G401.6 (cell line): ENCODE results near the gene SNAPIN.
"Not testable (repeated sequence)": the region's sequence is repeated elsewhere in the genome, so short reads cannot be mapped to it uniquely, and the experiment has no call there.

Source experiments
- FAIRE-seq: peaks from 2 replicates; lab custom pipeline; 2012; peaks lifted over from hg19 to GRCh38; lab: Jason Lieb, UNC

Gene SNAPIN

GRCh38 chr1:153647346-153647714 is 11.2 kb upstream of the SNAPIN start:
- no peak for FAIRE-seq

- no peak for FAIRE-seq
Observed at GRCh38 chr1:153648000-153648643, 10.4 kb upstream of the SNAPIN start.

DNA sequence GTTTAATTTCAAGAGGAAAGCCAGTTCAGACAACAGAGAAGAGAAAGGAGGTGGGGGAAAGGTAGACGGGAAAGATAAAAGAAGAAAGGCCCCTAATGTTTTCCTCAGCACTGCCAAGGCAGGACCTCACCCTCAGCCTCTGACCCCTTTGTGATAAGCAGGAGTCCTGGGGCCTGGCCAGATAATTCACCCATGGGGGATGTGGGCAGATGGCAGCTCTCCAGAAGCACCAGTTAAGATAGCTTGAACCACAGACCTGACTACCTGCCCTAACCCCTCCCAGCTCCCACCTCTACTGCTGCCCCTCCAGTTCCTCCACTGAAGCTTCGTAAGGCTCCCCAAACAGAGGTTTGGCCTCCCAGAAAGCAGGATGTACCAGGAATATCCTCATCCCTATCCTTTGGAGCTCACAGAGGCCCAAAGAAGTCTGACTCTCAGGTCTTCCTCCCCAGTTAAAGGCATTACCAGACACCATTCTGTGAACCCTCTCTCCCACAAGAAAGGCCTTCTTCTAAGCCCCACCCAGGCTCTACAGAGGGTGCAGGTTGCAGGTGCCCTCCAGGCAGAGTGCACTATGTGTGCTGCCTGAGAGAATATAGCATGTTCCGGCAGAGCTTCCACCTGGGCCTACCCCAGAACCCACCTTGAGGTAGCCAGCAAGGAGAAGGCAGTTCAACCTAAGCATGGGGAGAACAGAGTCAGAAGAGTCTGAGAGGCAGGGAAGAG is 9.2 kb upstream of the SNAPIN start:
- FAIRE-seq: no peak

DNA sequence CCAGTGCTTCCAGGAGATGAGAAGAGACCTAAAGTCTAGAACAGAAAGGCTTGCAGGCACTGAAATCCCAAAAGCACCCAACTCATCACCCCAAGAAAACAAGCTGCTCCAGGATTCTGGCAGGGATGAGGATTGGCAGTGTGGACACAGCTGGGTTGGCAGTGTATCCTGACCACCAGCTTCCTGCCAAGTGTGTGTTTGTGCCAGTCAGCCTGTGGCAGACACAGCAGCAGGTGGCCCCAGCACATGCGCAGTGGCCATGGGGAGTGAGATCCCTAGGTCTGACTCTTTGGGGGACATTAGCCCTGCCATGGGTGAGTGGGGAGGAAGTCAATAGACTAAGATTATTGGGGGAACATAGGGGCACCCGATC is 8.7 kb upstream of the SNAPIN start:
- no peak for FAIRE-seq

DNA sequence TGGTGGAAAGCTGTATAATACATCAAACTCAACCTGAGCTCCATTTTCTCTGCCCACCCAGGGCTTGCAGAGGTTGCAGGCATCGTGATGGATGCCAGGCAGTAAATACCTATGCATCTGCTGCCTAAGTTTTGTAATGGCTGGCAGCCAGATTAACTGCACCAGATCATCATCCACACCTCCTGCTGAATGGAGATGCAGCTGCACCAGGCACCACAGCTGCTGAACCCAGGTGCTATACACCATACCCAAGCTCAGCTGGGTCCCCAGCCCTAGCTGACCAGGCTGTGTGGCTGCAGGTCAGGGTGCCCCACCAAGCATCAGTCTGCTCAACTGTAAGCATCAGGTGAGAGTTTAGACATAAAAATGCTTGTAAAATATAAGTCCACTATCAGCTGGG is 6.7 kb upstream of the SNAPIN start:
- no peak for FAIRE-seq

- FAIRE-seq: no peak
Observed at GRCh38 chr1:153652805-153653500, 5.5 kb upstream of the SNAPIN start.

GRCh38 chr1:153655333-153655732 is 3.2 kb upstream of the SNAPIN start:
- no peak for FAIRE-seq

GRCh38 chr1:153659175-153659534 is 652 bp downstream of the SNAPIN start:
- no peak for FAIRE-seq

GRCh38 chr1:153659656-153660055 is 1.2 kb downstream of the SNAPIN start:
- FAIRE-seq: no peak

DNA sequence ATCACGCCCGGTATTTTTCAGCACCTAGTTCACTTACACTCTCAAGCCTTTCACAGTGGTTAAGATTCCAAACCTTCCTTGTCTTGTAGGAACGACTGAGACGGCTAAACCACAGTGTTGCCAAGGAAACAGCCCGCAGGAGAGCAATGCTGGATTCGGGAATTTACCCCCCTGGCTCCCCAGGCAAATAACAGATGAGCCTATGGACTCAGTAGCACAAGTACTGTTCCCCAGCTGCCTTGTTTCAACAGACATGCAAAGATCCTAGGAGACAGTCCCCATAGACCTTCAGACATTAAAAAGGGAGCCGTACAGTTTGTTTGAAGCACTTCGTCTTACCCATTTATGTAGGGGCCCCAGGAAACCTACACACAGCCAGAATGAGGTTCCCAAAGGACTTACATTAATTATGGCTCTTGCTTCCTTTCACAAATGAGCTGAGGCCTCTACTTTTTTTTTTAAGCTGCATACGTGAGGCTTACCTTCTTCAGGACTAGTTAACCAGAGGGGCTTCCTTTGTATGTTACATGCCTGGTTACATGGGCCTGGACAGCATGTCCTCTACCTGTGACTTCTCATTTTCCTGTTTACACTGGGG is 2.7 kb downstream of the SNAPIN start:
- FAIRE-seq: peak; percentile 84

DNA sequence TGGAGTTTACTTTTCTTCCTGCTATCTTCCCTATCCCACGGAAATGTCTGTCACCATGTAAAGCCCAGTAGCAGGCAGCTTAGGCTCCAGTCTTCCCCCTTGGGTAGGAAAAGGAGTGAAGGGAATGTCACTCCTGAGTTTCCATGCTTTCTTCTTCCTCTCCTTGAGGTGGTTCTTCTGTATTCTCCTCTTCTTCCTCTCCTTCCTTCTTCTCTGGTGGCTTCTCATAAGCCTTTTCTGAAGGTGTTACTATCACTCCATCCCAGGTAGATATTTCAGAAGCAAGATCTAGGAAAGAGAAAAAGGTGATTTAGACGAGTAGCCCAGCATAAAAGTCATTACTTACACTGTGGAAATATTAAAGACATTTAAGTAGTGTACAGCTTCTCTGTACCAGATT is 3.8 kb downstream of the SNAPIN start:
- no peak for FAIRE-seq

DNA sequence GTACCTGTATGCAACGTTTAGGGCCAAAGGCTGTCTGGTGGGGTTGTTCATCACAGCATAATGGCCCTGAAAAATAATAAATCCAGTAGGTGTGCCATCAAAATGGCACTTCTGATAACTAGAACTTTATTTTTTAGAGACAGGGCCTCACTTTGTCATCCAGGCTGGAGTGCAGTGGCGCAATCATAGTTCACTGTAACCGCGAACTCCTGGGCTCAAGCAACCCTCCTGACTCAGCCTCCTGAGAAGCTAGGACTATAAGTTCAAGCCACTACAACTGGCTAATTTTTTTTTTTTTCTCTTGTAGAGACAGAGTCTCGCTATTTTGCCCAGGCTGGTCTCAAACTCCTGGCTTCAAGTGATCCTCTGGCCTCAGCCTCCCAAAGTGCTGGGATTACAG is 4.7 kb downstream of the SNAPIN start:
- no peak for FAIRE-seq

GRCh38 chr1:153667439-153667838 is 8.9 kb downstream of the SNAPIN start:
- no peak for FAIRE-seq

DNA sequence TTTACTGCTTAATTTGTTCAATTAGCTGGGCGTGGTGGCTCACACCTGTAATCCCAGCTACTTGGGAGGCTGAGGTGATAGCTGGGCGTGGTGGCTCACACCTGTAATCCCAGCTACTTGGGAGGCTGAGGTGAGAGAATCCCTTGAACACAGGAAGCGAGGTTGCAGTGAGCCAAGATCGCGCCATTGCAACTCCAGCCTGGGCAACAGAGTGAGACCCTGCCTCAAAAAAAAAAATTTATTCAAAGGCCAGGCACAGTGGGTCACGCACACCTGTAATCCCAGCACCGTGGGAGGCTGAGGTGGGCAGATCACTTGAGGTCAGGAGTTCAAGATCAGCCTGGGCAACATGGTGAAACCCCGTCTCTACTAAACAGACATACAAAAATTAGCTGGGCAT is 10.2 kb downstream of the SNAPIN start:
- FAIRE-seq: not testable (repeated sequence)

DNA sequence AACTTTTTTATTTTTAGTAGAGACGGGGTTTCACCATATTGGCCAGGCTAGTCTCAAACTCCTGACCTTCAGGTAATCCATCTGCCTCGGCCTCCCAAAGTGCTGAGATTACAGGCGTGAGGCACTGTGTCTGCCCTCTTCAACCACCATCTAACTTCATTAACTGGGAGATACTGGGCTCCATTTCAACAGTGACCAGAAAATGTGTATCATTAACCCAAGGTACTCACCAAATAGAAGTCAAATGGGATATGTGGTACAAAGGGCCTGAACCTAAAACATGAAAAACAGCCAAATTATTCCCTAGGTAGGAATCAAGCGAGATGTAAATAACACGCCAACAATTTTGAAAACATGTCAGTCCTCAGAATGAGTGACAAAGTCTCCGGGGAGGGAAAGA is 11.1 kb downstream of the SNAPIN start:
- FAIRE-seq: no peak

GRCh38 chr1:153670257-153670858 is 11.9 kb downstream of the SNAPIN start:
- no peak for FAIRE-seq

DNA sequence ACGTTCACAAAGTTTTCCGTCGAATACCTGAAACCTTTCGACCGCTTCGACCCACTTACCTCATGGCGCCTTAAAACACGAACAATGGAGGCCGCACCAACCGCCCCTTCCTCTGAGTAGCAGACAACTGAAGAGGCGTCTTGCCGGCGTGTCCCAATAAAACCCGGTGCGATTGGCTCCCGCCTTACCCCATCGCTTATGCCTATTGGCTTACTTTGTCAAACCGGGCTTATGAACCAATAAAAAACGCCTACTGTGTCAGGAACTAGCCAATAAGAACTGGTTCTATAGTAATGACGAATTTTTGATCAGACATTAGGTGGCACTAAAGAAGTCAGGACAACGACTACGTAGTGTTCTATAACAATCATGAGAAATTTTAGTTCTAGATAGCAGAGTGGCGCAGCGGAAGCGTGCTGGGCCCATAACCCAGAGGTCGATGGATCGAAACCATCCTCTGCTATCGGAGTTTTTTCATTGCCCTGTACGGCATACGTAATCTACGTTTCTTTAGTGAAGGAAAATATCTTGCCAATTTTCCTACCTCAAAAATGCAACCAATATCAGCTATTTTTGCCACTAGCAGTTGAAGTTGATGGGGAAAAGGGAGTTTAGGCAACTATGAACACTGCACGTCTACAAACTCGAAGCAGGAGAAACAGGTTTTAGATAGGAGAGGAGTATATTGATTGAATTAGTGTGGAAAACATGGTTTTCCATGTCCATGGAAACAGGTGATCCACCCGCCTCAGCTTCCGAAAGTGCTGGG is 12.5 kb downstream of the SNAPIN start, which contains the start of gene ILF2:
Gene ILF2, minus strand, starts transcription at position 135 of the 769 bp plus-strand sequence. Its CDS starts 71 bp downstream, at position 64.
- peak; percentile 99 for FAIRE-seq

DNA sequence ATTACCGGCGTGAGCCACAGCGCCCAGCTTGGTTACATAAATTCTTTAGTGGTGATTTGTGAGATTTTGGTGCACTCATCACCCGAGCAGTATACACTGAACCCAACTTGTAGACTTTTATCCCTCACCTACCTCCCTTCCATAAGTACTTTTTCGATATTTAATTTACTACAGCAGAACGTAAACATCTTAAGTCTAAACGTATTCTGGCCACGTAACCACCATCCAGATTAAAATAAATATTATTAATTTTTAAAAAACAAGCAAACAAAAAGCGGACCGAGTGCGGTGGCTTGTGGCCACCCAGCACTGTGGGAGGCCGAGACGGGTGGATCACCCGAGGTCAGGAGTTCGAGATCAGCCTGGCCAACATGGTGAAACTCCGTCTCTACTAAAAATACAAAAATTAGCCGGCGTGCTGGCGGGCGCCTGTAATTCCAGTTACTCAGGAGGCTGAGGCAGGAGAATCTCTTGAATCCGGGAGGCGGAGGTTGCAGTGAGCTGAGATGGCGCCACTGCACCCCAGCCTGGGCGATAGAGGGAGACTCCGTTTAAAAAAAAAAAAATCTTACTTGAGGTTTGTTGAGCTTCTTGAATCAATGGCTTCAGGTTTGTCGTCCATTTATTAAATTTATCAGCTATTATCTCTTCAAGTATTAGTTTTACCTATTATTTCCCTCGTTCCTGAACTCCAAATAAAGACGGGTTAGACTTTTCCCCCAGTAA is 13.3 kb downstream of the SNAPIN start:
- not testable (repeated sequence) for FAIRE-seq

- no peak for FAIRE-seq
Observed at GRCh38 chr1:153673511-153673910, 15.0 kb downstream of the SNAPIN start.

DNA sequence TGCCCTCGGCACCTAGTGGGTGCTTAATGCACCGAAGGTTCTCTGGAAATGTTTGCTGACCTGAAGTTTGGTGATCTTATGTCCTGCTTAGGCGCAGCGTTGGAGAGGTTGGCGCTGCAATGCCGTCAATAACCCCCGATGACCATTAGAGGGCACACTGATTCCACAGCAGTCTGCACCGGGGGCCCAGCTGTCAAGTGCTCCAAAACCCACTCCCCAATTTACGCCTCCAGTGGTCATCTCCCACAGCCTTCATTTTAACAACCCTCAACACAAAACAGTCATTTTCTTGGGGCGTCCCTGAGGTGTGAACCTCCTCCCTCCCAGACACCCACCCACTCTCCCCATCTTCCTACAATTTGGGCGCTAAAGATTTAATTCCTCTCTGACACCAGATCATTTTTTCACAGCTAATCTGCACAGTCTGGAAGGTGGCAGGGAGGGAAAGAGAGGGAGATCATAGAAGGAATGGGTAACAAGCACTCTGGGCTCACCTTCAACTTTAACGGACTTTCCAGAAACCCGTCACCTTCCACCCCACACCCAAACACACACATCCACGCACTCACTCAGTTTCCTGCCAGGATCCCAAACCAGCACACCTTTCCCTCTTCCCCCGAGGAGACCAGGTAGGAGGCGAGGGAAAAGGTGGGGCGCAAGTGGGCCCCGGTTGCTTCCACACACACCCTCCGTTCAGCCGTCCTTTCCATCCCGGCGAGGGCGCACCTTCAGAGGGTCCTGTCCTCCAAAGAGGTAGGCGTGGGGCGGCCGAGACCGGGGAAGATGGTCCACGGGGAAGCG is 19.4 kb downstream of the SNAPIN start:
- peak; percentile 15 for FAIRE-seq
